T-helper 9 cell (primary cell): ENCODE results near the gene STK4.

Experiments
- DNase-seq: peaks from one replicate; pipeline ENCODE4 v3.0.0-alpha.2; 2020

The STK4 gene

DNA sequence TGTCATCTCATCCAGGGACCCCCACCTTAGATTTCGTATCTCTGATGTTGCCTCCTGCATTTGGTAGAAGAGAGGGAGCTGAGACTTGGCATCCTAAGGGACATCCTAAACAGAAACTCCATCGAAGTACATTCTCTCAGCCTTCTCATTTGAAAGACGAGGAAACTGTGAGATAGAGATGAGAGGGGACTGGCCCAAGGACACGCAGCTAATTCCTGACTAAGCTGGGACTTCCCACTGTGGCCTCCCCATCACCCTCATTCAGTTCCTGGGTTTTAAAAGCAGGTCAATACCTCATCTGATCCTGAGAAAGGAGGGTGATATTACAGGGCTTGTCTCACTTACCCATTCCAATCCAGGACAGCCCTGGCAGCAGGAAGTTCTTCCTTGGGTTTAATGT, 149.5 kb downstream of the STK4 start:
- DNase-seq, result no peak

DNA sequence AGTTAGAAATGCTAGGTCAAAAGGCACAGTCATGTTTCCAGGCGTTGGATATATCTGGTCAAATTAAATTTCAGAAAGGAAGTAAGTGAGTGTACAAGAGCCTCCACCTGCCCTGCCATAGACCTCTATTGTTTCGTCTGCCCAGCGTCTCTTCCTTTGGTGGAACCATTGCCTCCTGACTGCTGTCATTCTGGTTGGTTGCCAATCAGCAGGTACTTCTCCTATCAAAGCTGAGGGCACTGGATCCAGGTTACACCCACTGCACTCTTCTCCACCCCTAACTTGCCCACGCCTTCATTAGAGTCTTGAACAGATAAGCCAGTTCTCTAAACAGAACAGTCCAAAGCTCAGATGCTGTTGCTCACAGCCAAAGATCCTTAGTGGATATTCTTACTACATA, 151.3 kb downstream of the STK4 start:
- DNase-seq, result no peak

DNA sequence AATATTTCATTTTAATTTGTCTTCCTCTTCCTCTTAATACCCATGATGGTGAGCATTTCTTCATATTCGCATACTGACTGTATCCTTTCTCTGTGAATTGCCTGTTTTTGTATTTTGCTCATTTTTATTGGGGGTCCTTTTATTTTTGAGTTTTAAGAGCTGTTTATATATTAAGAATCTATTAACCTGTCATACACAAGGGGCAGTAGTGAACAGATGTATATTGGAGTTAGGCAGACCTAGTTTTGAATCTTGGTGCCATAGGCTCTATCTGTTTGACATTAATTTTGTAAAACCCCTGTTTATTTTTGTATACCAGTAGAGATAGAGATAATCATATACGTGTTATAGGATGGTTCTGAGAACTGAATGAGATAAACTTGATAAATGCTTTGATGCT, 151.7 kb downstream of the STK4 start:
- no peak for DNase-seq

- no peak for DNase-seq
Observed at GRCh38 chr20:45119556-45120266, 153.4 kb downstream of the STK4 start.

- DNase-seq, result no peak
Observed at GRCh38 chr20:45121388-45121787, 155.1 kb downstream of the STK4 start.

- no peak for DNase-seq
Observed at GRCh38 chr20:45124365-45124764, 158.1 kb downstream of the STK4 start, which contains the start of gene WFDC12. Gene WFDC12, minus strand, starts transcription at chr20:45124465. Its CDS starts 18 bp downstream, at chr20:45124447.

DNA sequence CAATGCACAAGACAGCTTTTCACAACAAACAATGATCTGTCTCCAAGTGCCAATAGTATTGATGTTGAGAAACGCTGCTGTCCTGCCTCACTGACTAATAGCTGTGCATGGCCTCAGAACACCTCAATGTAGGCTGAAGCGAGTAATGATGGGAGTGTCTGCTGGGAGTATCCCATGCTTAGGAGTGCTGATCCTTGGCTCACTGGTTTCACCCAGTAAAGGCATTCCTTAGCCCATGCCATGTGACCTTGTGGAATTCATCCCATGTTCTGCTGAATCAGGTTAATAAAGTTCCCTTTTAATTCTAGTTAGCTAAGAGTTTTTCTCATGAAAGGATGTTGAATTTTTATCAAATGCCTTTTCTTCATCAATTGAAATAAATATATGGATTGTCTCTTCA, 161.8 kb downstream of the STK4 start:
- no peak for DNase-seq
